NB4 (cell line): Measurements from ENCODE around the gene TOR1A.

Experiments
- POLR2A ChIP-seq: IDR thresholded peaks from 2 replicates; pipeline ENCODE4 v1.6.1; 2011; ENCODE audit warnings: mild to moderate bottlenecking; ENCODE audit not compliant: insufficient read length; ENCODE audit errors: extremely low read depth
- TF ChIP-seq, protein P1 (sequence below): IDR thresholded peaks from one replicate; pipeline ENCODE4 v1.5.1; 2012; ENCODE audit warnings: low read depth, low read length
- TF ChIP-seq, protein P2 (sequence below): IDR thresholded peaks from 2 replicates; pipeline ENCODE4 v1.6.1; 2011; ENCODE audit warnings: low read depth, low read length

DNA sequence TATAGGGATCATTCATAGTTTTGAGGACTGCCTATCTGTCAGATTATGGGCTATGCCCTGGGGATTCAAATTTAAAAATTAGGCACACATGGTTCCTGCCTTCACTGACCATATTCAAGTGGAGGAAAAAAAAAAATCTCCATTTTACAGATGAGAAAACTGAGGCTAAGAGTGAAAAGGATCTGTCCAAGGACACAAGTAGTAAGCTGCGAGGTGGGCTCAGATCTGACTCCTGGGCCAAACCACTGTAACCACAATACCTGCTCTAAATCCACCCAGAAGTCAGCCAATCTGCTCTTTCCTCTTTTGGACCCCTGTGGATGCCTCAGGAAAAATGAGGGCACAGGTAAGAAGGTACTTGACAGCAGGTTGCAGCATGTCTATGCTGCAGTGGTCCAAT lies 2.8 kb upstream of the TOR1A start:
- TF ChIP-seq, protein P1, sequence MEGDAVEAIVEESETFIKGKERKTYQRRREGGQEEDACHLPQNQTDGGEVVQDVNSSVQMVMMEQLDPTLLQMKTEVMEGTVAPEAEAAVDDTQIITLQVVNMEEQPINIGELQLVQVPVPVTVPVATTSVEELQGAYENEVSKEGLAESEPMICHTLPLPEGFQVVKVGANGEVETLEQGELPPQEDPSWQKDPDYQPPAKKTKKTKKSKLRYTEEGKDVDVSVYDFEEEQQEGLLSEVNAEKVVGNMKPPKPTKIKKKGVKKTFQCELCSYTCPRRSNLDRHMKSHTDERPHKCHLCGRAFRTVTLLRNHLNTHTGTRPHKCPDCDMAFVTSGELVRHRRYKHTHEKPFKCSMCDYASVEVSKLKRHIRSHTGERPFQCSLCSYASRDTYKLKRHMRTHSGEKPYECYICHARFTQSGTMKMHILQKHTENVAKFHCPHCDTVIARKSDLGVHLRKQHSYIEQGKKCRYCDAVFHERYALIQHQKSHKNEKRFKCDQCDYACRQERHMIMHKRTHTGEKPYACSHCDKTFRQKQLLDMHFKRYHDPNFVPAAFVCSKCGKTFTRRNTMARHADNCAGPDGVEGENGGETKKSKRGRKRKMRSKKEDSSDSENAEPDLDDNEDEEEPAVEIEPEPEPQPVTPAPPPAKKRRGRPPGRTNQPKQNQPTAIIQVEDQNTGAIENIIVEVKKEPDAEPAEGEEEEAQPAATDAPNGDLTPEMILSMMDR, result no peak
- TF ChIP-seq POLR2A, result no peak
- TF ChIP-seq, protein P2, sequence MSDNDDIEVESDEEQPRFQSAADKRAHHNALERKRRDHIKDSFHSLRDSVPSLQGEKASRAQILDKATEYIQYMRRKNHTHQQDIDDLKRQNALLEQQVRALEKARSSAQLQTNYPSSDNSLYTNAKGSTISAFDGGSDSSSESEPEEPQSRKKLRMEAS, result no peak
